Activated CD4-positive, alpha-beta T cell treated with anti-CD3 and anti-CD28 coated beads for 24 hours (primary cell): ENCODE measurements around the gene GPRIN1.
"Not testable (repeated sequence)": the region's sequence is repeated elsewhere in the genome, so short reads cannot be mapped to it uniquely, and the experiment has no call there.

Source experiments
- DNase-seq, 2 donors: peaks; one replicate each; pipeline ENCODE4 v3.0.0-alpha.2; 2020; ENCODE audit warnings: low read depth in 2 of 2

Gene GPRIN1

DNA sequence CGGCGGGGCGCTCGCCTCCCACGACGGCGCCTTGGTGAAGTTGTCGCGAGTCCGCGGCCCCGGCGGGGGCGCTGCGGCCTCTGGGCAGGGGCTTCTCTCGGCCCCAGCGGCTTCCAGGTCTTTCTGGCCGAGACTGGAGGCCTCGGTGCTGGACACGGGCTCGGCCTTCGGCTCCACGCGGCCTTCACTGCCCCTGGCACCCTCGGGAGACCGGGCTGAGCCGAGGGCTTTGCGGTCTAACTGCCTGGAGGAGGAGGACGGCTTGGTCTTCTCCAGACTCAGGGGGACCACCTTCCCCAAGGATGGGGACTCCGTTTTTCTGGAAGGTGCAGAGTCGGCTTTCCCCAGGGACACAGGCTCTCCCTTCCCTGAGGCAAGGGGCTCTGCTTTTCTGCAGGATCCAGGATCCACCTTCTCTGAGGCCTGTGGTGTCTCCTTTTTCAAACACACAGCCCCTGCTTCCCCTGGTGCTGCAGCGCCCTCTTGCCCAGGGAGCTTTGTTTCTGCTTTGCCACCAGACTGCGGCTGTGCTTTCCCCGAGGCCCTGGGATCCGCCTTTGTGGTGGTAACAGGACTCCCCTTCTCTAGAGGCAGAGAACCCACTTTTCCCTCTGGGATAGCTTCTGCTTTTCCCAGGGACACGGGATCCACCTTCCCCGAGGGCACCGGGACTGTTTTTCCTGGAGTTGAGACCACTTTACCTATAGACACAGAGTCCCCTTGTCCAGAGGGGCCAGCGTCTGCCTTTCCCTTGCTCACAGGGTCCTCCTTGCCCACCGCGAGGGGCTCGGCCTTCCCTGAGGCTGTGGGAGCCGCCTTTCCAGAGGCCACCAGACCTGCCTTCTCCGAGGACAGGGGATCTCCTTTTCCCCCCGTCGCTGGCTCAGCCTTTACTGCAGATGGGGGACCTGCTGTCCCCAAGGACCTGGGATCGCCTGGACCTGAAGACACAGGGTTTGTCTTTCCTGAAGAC lies 12.3 kb downstream of the GPRIN1 start:
- no peak for DNase-seq

DNA sequence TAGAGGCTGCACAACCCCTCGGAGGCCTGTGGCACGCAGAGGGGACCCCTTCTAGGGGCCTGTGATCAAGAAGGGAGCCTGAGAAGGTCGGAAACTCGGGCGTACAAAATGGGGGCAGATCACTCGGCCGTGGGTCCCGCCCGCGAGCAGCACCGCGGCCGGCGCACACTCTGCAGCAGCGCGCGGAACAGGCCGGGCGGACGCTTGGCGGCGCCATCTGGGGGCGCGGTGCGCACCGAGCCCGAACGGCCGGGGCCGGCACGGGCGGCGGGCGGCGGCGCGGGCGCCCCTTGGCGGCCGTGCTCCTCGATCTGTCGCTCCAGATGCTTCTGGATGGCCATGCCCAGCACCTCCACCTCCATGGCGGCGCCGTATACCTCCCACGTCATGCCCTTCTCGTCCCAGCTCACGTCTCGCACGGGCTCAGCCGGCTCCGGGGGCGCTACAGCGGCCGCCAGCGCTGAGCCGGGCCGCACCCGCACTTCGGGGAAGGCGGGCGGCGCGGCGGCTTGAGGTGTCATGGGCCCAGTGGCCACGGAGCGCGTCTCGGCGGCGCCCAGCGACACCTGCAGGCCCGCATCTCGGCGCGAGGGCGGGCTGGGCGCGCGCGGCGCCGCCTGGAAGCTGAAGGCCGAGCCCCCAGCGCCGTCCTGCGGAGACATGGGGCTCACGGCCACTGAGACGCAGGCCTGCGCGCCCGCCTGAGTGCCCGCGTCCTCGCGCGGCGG lies 13.1 kb downstream of the GPRIN1 start:
- DNase-seq = peak; percentile 33 to 54

DNA sequence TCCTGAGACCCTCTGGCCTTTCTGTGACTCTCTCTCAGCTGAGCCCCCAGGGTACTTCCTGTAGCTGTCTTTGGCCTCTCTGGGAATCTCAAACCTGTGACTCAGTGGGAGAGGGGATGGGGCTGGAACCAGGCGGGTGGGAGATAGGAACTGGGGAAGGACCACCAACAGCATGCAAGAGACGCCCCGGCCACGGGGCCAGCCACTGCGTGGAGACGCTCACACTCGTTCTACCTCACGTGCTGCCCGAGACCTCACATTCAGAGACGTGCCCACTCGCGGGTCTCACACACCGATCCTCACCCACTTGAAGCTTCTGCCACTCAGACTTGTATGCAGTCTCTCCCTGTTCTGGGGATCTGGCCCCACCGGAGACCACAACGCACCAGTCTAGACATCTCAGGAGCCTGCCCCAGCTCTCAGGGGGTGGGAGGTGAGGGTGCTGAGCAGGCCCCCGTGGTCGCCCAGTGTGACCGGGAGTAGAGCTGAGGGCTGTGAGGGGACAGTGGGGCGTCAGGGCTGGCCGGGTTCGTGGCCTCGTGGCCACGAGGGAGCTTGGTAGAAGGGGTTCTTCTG lies 13.8 kb downstream of the GPRIN1 start:
- no peak for DNase-seq

DNA sequence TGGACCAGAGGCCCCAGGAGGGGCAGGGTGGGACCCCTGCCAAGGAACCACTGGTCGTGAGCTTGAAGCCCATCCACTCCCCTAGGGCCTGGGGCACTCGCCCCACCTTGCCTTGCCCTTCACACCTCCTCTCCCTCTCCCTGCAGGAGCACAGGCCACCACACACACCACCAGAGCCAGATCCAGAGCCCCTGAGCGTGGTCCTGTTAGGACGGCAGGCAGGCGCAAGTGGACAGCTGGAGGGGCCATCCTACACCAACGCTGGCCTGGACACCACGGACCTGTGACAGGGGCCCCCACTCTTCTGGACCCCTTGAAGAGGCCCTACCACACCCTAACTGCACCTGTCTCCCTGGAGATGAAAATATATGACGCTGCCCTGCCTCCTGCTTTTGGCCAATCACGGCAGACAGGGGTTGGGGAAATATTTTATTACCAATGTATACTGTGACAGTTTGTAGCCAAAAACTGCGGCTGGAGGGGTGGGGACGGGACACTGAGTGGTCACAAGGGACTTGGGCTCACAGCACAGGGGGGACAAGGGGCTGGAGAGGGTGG lies 14.5 kb downstream of the GPRIN1 start:
- no peak for DNase-seq

DNA sequence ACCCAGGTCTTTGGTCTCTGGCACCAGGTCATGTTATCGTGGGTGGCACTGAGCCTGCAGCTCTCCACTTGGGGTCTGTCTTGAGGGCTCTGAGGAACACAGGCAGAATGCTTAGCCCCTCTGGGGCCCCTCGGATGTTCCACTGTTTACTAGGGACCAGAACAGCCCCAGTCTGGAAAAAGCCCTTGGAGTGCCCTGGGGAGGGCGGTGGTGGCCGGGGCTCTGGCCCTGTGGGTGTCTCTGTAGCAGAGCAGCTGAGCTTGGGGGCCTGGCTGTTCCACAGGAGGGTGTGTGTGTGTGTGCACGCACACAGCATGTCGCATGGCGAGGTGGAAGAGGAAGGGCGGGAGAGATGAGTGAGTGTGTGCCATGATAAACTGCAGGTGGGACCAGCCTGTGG lies 15.4 kb downstream of the GPRIN1 start:
- DNase-seq = no peak

DNA sequence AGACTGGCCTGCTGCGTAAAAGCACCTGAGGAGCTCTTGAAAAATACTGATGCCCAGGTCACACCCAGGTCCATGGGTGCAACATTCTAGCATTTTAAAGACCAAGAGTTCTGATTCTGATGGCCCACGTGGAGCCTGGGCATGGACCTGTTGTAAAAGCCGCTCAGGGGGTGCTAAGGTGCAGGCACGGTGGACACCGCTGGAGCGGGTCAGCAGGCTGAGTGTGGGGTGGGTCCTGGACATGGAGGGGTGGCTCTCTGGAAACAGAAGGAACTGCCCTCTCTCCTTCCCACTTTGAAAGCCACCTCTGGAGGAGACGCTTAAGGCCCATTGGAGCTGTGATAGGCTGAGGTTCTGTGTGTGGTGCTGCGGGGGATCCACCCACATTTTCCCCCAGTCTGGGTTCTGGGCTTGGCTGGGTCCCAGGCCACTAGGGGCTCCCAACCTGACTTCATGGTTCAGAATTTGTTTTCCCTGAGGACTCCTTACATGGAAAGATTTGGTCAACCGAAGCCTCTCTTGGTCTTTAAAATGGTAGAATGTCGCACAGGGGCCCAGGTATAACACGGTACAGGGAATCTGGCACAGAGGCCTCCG lies 16.6 kb downstream of the GPRIN1 start:
- no peak for DNase-seq

DNA sequence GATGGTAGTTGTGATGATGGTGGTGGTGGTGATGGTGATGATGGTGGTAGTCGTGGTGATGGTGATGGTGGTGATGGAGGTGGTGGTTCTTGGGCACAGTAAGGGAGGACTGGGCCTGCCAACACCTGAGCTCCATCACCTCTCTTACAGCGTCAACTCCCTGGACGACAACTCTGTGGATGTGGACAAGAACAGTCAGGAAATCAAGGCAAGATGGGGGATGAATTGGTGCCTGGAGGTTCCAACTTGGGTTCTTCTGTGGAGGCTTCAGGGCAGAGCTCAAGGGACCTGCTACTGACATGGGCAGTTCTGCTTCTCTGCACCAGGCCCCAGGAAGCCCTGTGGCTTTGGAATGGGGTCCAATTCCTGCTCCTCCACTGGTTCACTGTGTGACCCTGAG lies 17.4 kb downstream of the GPRIN1 start:
- no peak for DNase-seq

DNA sequence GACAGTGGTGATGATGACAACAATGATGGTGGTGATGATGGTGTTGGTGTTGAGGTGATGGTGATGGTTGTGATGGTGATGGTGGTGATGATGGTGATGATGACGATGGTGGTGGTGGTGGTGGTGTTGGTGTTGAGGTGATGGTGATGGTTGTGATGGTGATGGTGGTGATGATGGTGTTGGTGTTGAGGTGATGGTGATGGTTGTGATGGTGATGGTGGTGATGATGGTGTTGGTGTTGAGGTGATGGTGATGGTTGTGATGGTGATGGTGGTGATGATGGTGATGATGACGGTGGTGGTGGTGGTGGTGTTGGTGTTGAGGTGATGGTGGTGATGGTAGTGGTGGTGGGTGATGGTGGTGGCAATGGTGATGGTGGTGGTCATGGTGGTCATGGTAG lies 18.3 kb downstream of the GPRIN1 start:
- not testable (repeated sequence) for DNase-seq

DNA sequence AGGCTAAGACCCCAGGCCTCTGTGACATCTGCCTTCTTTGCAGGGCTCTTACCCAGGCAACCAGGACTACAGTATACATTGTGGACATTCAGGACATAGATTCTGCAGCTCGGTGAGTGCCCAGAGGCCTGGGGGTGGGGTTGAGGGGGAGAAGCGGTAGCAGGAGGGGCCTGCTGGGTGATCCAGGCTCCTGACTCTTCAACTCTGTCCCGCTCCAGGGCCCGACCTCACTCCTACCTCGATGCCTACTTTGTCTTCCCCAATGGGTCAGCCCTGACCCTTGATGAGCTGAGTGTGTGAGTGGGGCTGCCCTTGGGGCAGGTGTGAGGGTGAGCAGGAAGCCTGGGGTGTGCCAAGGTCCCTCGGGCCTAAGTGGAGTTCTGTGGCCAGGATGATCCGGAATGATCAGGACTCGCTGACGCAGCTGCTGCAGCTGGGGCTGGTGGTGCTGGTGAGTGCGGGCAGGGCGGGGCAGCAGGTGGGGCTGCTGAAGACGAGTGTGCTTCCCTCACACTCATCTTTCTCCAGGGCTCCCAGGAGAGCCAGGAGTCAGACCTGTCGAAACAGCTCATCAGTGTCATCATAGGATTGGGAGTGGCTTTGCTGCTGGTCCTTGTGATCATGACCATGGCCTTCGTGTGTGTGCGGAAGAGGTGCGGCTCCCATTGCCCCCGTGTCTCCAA lies 19.8 kb downstream of the GPRIN1 start:
- no peak for DNase-seq

DNA sequence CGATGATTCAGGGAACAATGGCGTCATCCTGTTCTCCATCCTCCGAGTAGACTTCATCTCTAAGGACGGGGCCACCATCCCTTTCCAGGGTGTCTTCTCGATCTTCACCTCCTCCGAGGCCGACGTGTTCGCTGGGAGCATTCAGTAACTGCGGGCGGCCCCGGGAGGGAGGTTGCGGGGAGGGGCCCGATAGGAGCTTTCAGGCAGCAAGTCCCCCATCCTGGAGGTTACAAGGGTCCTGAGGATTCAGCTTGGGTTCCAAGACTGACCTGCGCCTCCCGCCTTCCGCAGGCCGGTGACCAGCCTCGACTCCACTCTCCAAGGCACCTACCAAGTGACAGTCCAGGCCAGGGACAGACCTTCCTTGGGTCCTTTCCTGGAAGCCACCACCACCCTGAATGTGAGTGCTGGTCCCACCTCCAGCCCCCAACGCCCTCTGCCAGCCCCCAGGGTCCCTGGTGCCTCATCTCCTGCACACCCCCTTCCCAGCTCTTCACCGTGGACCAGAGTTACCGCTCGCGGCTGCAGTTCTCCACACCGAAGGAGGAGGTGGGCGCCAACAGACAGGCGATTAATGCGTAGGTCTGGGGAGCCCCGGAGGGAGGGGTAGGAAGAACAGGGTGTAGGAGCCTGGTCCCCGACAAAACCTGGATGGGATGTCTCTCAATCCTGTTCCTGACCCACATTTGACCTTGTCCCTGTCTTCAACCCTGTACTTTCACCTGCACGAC lies 20.8 kb downstream of the GPRIN1 start:
- DNase-seq = no peak

DNA sequence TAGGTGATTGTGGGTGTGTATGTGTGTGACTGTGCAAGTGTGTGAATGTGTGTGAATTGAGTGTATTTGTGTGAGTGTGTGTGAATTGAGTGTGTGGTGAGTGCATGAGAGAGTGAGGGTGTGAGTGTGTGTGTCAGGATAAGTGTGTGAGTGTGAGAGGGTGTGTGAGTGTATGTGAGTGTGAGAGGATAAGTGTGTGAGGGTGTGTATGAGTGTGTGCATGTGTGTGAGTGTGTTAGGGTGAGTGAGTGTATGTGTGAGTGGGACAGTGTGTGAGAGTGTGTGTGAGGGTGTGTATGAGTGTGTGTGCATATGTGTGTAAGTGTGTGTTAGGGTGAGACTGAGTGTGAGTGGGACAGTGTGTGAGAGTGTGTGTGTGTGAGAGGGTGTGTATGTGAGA lies 21.7 kb downstream of the GPRIN1 start:
- DNase-seq = no peak

DNA sequence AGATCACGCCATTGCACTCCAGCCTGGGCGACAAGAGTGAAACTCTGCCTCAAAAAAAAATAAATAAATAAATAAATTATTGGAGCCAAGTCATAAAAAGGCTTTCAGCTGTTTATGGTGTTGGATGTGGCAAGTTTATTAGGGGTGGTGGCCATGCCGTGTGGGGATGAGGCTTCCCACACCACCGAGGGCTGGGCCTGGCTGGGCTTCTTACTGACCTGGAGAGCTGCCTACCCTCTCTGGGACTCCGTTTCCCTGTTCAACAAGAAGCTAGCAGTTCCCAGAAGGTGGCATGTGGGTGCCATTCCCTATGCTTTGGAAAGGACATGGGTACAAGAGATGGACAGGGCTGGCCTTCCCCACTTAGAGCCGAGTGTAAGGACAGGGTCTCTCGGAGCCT lies 22.6 kb downstream of the GPRIN1 start:
- DNase-seq = no peak

DNA sequence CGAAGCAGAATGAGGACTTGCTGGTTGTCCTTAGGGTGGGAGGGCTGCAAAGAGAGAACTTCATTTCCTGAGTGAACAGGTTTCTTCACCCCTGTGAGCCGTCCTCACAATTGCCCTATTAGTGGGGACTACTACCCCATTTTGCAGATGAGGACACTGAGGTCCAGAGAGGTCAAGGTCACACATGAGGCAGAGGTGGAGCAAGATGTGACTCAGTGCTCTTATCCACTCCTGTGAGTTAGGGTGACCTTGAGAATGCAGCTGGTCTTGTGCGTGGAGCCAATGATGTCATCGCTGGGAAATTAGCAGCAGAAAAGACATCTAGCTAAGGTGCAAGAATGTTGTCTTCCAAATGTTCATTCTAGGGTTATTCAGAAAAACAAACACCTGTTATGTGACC lies 26.9 kb downstream of the GPRIN1 start:
- no peak for DNase-seq

DNA sequence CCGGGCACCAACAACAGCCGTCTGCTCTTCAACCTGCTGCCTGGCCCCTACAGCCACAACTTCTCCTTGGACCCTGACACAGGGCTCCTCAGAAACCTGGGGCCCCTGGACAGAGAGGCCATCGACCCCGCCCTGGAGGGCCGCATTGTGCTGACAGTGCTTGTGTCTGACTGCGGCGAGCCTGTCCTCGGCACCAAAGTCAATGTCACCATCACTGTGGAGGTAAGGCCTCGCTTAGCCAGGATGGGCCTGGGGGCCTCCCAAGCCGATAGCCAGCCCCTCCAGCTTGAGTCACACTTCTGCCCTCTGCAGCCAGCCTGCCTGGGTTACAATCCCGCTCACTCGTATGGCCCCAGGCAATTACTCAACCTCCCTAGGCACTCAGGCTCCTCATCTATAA lies 28.6 kb downstream of the GPRIN1 start:
- no peak for DNase-seq

DNA sequence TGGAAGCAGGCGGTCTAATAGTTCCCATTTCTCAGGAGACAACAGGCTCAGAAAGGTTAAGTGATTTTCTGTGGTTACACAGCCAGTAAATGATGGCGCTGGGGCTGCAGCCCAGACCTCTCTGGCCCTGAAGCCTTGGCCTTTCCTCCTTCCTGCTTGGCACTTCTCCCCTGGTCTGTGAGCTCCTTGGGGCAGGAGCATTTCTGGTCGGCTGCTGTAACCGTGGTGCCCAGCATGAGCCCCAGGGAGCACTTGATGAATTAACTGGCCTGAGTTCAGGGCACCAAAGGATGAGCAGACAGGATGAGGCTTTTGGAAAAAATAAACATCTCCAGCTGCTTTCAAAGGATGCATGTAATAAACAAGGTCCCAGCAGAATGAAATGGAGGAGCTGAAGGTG lies 30.6 kb downstream of the GPRIN1 start:
- no peak for DNase-seq

DNA sequence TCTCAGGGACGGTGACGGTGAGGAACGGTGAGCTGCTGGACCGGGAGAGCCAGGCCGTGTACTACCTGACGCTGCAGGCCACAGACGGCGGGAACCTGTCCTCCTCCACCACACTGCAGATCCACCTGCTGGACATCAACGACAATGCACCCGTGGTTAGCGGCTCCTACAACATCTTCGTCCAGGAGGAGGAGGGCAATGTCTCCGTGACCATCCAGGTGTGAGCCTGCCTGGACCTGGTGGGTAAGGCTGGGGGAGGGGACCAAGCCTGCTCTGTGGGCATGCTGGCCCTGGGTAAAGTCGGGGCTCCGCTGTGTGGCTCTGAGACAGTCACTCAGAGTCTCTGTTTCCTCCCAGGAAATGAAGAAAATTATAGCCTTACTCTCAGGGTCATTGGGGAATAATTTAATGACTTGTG lies 31.6 kb downstream of the GPRIN1 start:
- no peak for DNase-seq

DNA sequence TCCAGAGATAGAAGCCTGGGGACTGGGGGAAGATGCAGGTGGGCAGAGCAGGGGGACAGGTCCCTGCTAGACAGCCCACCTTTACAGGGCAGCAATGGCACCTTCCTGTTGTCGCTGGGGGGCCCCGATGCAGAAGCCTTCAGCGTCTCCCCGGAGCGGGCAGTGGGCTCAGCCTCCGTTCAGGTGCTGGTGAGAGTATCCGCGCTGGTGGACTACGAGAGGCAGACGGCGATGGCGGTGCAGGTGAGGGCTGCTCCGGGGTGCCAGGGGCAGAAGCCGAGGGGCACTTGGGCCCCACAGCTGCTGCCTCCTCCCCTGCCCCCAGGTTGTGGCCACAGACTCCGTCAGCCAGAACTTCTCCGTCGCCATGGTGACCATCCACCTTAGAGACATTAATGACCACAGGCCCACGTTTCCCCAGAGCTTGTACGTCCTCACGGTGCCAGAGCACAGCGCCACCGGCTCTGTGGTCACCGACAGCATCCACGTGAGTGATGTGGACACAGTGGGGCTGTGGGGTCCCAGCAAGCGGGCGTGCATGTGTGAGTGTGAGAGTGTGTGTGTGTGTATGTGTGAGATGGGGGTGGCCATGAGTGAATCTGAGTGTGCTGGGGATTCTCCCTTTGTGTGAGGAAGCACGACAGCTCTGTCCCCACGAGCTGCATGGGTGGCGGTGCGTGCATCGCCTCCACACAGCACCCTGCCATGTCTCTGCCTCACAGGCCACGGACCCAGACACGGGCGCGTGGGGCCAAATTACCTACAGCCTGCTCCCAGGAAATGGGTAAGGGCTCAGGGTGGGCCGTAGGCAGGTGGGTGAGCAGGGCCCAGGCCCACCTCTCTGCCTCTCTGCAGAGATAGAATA lies 32.4 kb downstream of the GPRIN1 start:
- DNase-seq = no peak

DNA sequence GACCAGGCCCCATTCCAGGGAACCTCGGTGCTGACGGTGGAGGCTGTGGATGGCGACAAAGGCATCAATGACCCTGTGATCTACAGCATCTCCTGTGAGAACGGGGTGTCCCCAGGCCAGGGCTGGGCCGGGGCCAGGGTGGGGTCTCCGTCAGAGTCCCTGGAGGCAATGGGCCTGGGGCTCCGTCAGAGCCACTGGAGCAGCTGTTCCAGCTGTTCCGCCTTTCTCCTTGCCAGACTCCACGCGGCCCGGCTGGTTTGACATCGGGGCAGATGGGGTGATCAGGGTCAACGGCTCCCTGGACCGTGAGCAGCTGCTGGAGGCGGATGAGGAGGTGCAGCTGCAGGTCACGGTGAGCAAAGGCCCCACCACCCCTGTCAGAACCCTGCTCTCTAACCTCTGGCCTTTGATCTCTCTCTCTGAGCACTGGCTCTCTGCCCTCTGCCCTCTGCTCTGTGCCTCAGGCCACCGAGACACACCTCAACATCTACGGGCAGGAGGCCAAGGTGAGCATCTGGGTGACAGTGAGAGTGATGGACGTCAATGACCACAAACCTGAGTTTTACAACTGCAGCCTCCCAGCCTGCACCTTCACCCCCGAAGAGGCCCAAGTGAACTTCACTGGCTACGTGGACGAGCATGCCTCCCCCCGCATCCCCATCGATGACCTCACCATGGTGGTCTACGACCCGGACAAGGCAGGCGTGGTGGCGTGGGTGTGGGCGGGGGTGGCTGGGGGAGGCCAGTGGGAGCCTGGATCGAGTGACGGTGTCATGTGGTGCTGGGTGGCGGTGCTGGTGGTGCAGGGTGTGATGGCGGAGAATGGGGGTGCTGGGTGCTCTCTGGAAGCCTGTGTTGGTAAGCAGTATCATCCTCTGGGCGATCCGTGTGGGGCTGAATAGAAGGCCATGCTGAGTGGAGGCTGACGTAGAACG lies 34.2 kb downstream of the GPRIN1 start:
- no peak for DNase-seq

DNA sequence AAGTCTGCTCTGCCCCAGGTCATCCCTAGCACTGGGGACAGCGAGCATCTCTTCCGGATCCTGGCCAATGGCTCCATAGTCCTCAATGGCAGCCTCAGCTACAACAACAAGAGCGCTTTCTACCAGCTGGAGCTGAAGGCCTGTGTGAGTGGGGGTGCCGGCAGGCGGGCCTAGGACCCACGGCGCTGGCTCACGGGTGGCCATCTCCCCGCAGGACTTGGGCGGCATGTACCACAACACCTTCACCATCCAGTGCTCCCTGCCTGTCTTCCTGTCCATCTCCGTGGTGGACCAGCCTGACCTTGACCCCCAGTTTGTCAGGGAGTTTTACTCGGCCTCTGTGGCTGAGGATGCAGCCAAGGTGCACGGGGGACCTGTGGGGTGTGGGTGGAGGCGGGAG lies 34.9 kb downstream of the GPRIN1 start:
- no peak for DNase-seq
